RWPE1 (cell line): ENCODE results near the gene MUSTN1.

Experiments used
- CTCF ChIA-PET: fragments of 350-600 bp; sonication (Branson Sonifier 250); formaldehyde crosslinking; extraction: SDS; loops from one replicate; lab custom pipeline; 2021; lab: Yijun Ruan, JAX
- POLR2A ChIA-PET: fragments of 400-600 bp; formaldehyde crosslinking; extraction: SDS; loops from one replicate; lab custom pipeline; 2020; ENCODE audit warnings: antibody characterized with exemption; ENCODE audit not compliant: low non-redundant PET; lab: Yijun Ruan, JAX
- DNase-seq: peaks from one replicate; pipeline ENCODE4 v3.0.0; 2012; ENCODE audit warnings: low spot score
- H3K27ac ChIP-seq: fragments of 450-650 bp; 2 replicates; pipeline ENCODE4 v1.5.1; 2017
- CTCF ChIP-seq: fragments of 450-650 bp; conservative IDR thresholded peaks from 2 replicates; pipeline ENCODE4 v1.5.1; 2017; ENCODE audit warnings: low read depth, mild to moderate bottlenecking

MUSTN1 gene

GRCh38 chr3:52810923-52811322, 23.9 kb downstream of the MUSTN1 start:
- POLR2A ChIA-PET: no interaction called here
- no peak overlapping the region for H3K27ac ChIP-seq
- no peak for TF ChIP-seq CTCF
- DNase-seq: no peak
- CTCF ChIA-PET: no interaction called here

GRCh38 chr3:52809662-52810377, 25.0 kb downstream of the MUSTN1 start:
- ChIA-PET CTCF (no interaction called here), POLR2A (no interaction called here)
- no peak overlapping the region for H3K27ac ChIP-seq
- no peak for DNase-seq
- no peak for TF ChIP-seq CTCF

DNA sequence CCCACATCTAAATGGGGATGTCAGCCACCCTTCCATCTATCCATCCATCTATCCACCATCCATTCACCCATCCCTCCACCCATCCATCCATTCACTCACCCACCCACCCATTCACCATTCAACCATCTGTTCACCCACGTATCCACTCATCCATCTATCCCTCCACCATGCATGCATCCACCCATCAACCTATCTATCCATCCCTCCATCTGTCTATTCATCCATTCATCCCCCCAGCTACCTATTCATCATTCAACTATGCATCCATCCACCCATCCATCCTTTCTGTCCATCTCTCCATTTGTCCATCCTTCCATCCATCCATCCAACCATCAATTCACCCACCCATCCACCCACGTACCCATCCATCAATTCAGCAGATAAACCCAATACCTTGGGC, 25.7 kb downstream of the MUSTN1 start:
- TF ChIP-seq CTCF: no peak
- DNase-seq: no peak
- H3K27ac ChIP-seq: no peak overlapping the region
- ChIA-PET CTCF (interaction anchor here (0.6 kb wide), 1 partner anchor 249 kb away, joined by 3 read pairs; no protein-coding TSS in a partner anchor), POLR2A (no interaction called here)

- DNase-seq: no peak
- CTCF ChIA-PET: interaction anchor here (0.7 kb wide), 1 partner anchor 64 kb away, joined by 4 read pairs; no protein-coding TSS in a partner anchor
- H3K27ac ChIP-seq: no peak overlapping the region
- TF ChIP-seq CTCF: no peak
- POLR2A ChIA-PET: no interaction called here
These were observed 29.4 kb downstream of the MUSTN1 start for GRCh38 chr3:52805270-52806039.

- CTCF ChIA-PET: no interaction called here
- TF ChIP-seq CTCF: no peak
- no peak for DNase-seq
- POLR2A ChIA-PET: no interaction called here
- H3K27ac ChIP-seq: no peak overlapping the region
These were observed 33.0 kb downstream of the MUSTN1 start for GRCh38 chr3:52801839-52802238.

DNA sequence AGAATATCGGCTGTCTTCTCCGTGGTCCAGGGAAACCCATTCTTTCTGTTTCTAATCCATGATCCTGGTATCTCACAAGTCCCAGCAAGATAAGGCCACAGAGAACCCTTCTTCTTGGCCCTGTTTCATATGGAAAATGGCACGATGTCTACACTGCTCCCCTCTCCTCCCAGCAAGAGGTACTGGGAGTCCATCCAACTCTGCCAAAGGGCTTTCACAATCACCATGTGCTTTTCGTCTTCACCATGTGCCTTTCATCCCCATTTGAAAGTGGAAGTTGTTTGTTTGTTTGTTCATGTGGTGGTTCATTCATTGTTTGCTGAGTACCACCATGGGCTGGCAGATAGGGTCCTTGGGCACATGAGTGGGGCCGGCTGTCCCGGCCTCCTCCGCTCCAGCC, 34.7 kb downstream of the MUSTN1 start:
- POLR2A ChIA-PET: no interaction called here
- CTCF ChIA-PET: no interaction called here

More for the DNA sequence above, 34.7 kb downstream of the MUSTN1 start:
- TF ChIP-seq CTCF: no peak
- H3K27ac ChIP-seq: no peak overlapping the region
- DNase-seq: no peak
